Measurements from ENCODE around the gene DCXR. TPM values are rescaled to one million over a fixed set of nuclear protein-coding genes. Genes with fewer than 3 reads are reported as not detected.

DCXR gene
- total RNA-seq, 1 donor from 2014 or later: 25.7 TPM

GRCh38 chr17:82028246-82028645 is 9.3 kb downstream of the DCXR start:
- no peak for FAIRE-seq
- no peak for DNase-seq (ENCODE audit: low spot score in 2 of 2)

GRCh38 chr17:82025401-82026107 is 11.9 kb downstream of the DCXR start:
- FAIRE-seq (no peak), DNase-seq (ENCODE audit: low spot score in 2 of 2) (no peak)

GRCh38 chr17:82024859-82025258 is 12.6 kb downstream of the DCXR start:
- no peak for DNase-seq (ENCODE audit: low spot score in 2 of 2)
- FAIRE-seq: no peak

GRCh38 chr17:82023447-82024241 is 13.9 kb downstream of the DCXR start:
- DNase-seq (ENCODE audit: low spot score in 2 of 2) (no peak), FAIRE-seq (no peak)

GRCh38 chr17:82022981-82023446 is 14.5 kb downstream of the DCXR start, which contains the start of gene LRRC45:
Gene LRRC45, plus strand, starts transcription at chr17:82023305. Its CDS starts 339 bp downstream, at chr17:82023644.
- peak; percentile 97 for FAIRE-seq
- peak; percentile 100 for DNase-seq (ENCODE audit: low spot score in 2 of 2)

- no peak for DNase-seq (ENCODE audit: low spot score in 2 of 2)
- no peak for FAIRE-seq
These were observed 15.1 kb downstream of the DCXR start, which contains the start of gene CENPX for GRCh38 chr17:82022310-82022980. Gene CENPX, minus strand, starts transcription at chr17:82022878. Its CDS starts 17 bp downstream, at chr17:82022861.

- FAIRE-seq (no peak), DNase-seq (ENCODE audit: low spot score in 2 of 2) (no peak)
These were observed 15.6 kb downstream of the DCXR start for GRCh38 chr17:82021900-82022309.

- no peak for FAIRE-seq
These were observed 16.2 kb downstream of the DCXR start for GRCh38 chr17:82021107-82021899.

GRCh38 chr17:82020572-82021106 is 16.9 kb downstream of the DCXR start:
- FAIRE-seq (no peak), DNase-seq (ENCODE audit: low spot score in 2 of 2) (no peak)

More at GRCh38 chr17:82021107-82021899, 16.2 kb downstream of the DCXR start:
- peak; percentile 78 to 84 for DNase-seq (ENCODE audit: low spot score in 2 of 2)

- DNase-seq (ENCODE audit: low spot score in 2 of 2) (no peak), FAIRE-seq (no peak)
These were observed 17.6 kb downstream of the DCXR start for GRCh38 chr17:82019690-82020571.

GRCh38 chr17:82018989-82019689 is 18.4 kb downstream of the DCXR start:
- FAIRE-seq (no peak), DNase-seq (ENCODE audit: low spot score in 2 of 2) (no peak)

- FAIRE-seq: no peak
These were observed 19.1 kb downstream of the DCXR start for GRCh38 chr17:82018152-82018988.

GRCh38 chr17:82017612-82018151 is 19.8 kb downstream of the DCXR start:
- no peak for FAIRE-seq
- no peak for DNase-seq (ENCODE audit: low spot score in 2 of 2)

More at GRCh38 chr17:82018152-82018988, 19.1 kb downstream of the DCXR start:
- no peak for DNase-seq (ENCODE audit: low spot score in 2 of 2)

- no peak for DNase-seq (ENCODE audit: low spot score in 2 of 2)
- no peak for FAIRE-seq
These were observed 20.5 kb downstream of the DCXR start for GRCh38 chr17:82016875-82017459.

- no peak for FAIRE-seq
- no peak for DNase-seq (ENCODE audit: low spot score in 2 of 2)
These were observed 21.2 kb downstream of the DCXR start for GRCh38 chr17:82016061-82016874.
